Measurements from ENCODE around the gene ZNF414. TPM values are rescaled to one million over a fixed set of nuclear protein-coding genes. Genes with fewer than 3 reads are reported as not detected.
A peak's percentile ranks its signal among the peaks of the same experiment; 100 is the strongest.

The ZNF414 gene
- total RNA-seq, 1 experiment from 2014 or later: 3.8 TPM

- H3K27ac ChIP-seq (ENCODE audit: low read length): no peak overlapping the region
- H3K27me3 ChIP-seq (ENCODE audit: low read length): no peaks in the 10 kb centered on the region
- H3K36me3 ChIP-seq (ENCODE audit: insufficient read depth, low read length): peaks cover 44% of the 10 kb centered on the region
- H3K9ac ChIP-seq (ENCODE audit: low read length): no peak overlapping the region
- no peak overlapping the region for H2AFZ ChIP-seq (ENCODE audit: low read length)
- no peaks in the 10 kb centered on the region for H3K9me3 ChIP-seq (ENCODE audit: low read length)
- H3K79me2 ChIP-seq (ENCODE audit: low read length): peaks cover 83% of the 10 kb centered on the region
- H3K4me1 ChIP-seq (ENCODE audit: low read length): peaks cover 30% of the 10 kb centered on the region
- H3K9me2 ChIP-seq (replicated peaks; ENCODE audit: insufficient read depth, low read length): no peaks in the 10 kb centered on the region
- H3K4me3 ChIP-seq (ENCODE audit: low read length): no peak overlapping the region
- peaks cover 37% of the 10 kb centered on the region for H4K20me1 ChIP-seq (ENCODE audit: insufficient read depth, low read depth, low read length)
- H3K4me2 ChIP-seq (ENCODE audit: low read depth, low read length, poor library complexity, severe bottlenecking): no peak overlapping the region
- DNase-seq: no peak
Measured at GRCh38 chr19:8476524-8476923, 37.4 kb downstream of the ZNF414 start.

- no peaks in the 10 kb centered on the region for H3K27me3 ChIP-seq (ENCODE audit: low read length)
- no peak overlapping the region for H3K4me3 ChIP-seq (ENCODE audit: low read length)
- peaks cover 36% of the 10 kb centered on the region for H3K4me1 ChIP-seq (ENCODE audit: low read length)
- H3K36me3 ChIP-seq (ENCODE audit: insufficient read depth, low read length): peaks cover 51% of the 10 kb centered on the region
- H3K9me2 ChIP-seq (replicated peaks; ENCODE audit: insufficient read depth, low read length): no peaks in the 10 kb centered on the region
- no peaks in the 10 kb centered on the region for H3K9me3 ChIP-seq (ENCODE audit: low read length)
- no peak overlapping the region for H3K4me2 ChIP-seq (ENCODE audit: low read depth, low read length, poor library complexity, severe bottlenecking)
- H3K9ac ChIP-seq (ENCODE audit: low read length): no peak overlapping the region
- H2AFZ ChIP-seq (ENCODE audit: low read length): no peak overlapping the region
- no peak for DNase-seq
- peaks cover 28% of the 10 kb centered on the region for H4K20me1 ChIP-seq (ENCODE audit: insufficient read depth, low read depth, low read length)
- H3K27ac ChIP-seq (ENCODE audit: low read length): no peak overlapping the region
- peaks cover 79% of the 10 kb centered on the region for H3K79me2 ChIP-seq (ENCODE audit: low read length)
Measured at GRCh38 chr19:8475005-8475404, 39.0 kb downstream of the ZNF414 start.

GRCh38 chr19:8473648-8474476, 40.1 kb downstream of the ZNF414 start:
- peak; percentile 64 for DNase-seq
- Histone ChIP-seq H4K20me1 (ENCODE audit: insufficient read depth, low read depth, low read length) (peaks cover 28% of the 10 kb centered on the region), H3K4me1 (ENCODE audit: low read length) (peaks cover 36% of the 10 kb centered on the region), H3K27me3 (ENCODE audit: low read length) (no peaks in the 10 kb centered on the region), H2AFZ (ENCODE audit: low read length) (no peak overlapping the region), H3K9me2 (replicated peaks; ENCODE audit: insufficient read depth, low read length) (no peaks in the 10 kb centered on the region), H3K4me3 (ENCODE audit: low read length) (0 out of 2 replicates have a peak overlapping the region, but pooled peaks have one; percentile 1), H3K9ac (ENCODE audit: low read length) (peak overlapping the region; percentile 27; the same call in 1 of the 2 replicates), H3K79me2 (ENCODE audit: low read length) (peaks cover 85% of the 10 kb centered on the region), H3K27ac (ENCODE audit: low read length) (peak overlapping the region; percentile 79), H3K4me2 (ENCODE audit: low read depth, low read length, poor library complexity, severe bottlenecking) (peak overlapping the region; percentile 48), H3K36me3 (ENCODE audit: insufficient read depth, low read length) (peaks cover 63% of the 10 kb centered on the region), H3K9me3 (ENCODE audit: low read length) (no peaks in the 10 kb centered on the region)

GRCh38 chr19:8469613-8470368, 44.2 kb downstream of the ZNF414 start:
- no peak for DNase-seq
- H3K9ac ChIP-seq (ENCODE audit: low read length): no peak overlapping the region
- H3K27me3 ChIP-seq (ENCODE audit: low read length): no peaks in the 10 kb centered on the region
- peaks cover 76% of the 10 kb centered on the region for H3K79me2 ChIP-seq (ENCODE audit: low read length)
- peaks cover 36% of the 10 kb centered on the region for H3K4me1 ChIP-seq (ENCODE audit: low read length)
- no peak overlapping the region for H3K4me2 ChIP-seq (ENCODE audit: low read depth, low read length, poor library complexity, severe bottlenecking)
- H3K27ac ChIP-seq (ENCODE audit: low read length): no peak overlapping the region
- H3K36me3 ChIP-seq (ENCODE audit: insufficient read depth, low read length): peaks cover 72% of the 10 kb centered on the region
- H3K9me3 ChIP-seq (ENCODE audit: low read length): no peaks in the 10 kb centered on the region
- peaks cover 12% of the 10 kb centered on the region for H4K20me1 ChIP-seq (ENCODE audit: insufficient read depth, low read depth, low read length)
- H2AFZ ChIP-seq (ENCODE audit: low read length): no peak overlapping the region
- no peak overlapping the region for H3K4me3 ChIP-seq (ENCODE audit: low read length)
- H3K9me2 ChIP-seq (replicated peaks; ENCODE audit: insufficient read depth, low read length): no peaks in the 10 kb centered on the region

- H3K27me3 ChIP-seq (ENCODE audit: low read length): no peaks in the 10 kb centered on the region
- no peaks in the 10 kb centered on the region for H3K9me3 ChIP-seq (ENCODE audit: low read length)
- no peak overlapping the region for H3K27ac ChIP-seq (ENCODE audit: low read length)
- H3K9me2 ChIP-seq (replicated peaks; ENCODE audit: insufficient read depth, low read length): no peaks in the 10 kb centered on the region
- no peak overlapping the region for H2AFZ ChIP-seq (ENCODE audit: low read length)
- peaks cover 70% of the 10 kb centered on the region for H3K36me3 ChIP-seq (ENCODE audit: insufficient read depth, low read length)
- no peak for DNase-seq
- H3K9ac ChIP-seq (ENCODE audit: low read length): no peak overlapping the region
- H3K4me2 ChIP-seq (ENCODE audit: low read depth, low read length, poor library complexity, severe bottlenecking): no peak overlapping the region
- no peak overlapping the region for H3K4me3 ChIP-seq (ENCODE audit: low read length)
- peaks cover 12% of the 10 kb centered on the region for H4K20me1 ChIP-seq (ENCODE audit: insufficient read depth, low read depth, low read length)
- peaks cover 28% of the 10 kb centered on the region for H3K4me1 ChIP-seq (ENCODE audit: low read length)
- peaks cover 72% of the 10 kb centered on the region for H3K79me2 ChIP-seq (ENCODE audit: low read length)
Measured at GRCh38 chr19:8468761-8469373, 45.1 kb downstream of the ZNF414 start.

GRCh38 chr19:8468124-8468523, 45.8 kb downstream of the ZNF414 start:
- Histone ChIP-seq H3K36me3 (ENCODE audit: insufficient read depth, low read length) (peaks cover 77% of the 10 kb centered on the region), H3K79me2 (ENCODE audit: low read length) (peaks cover 75% of the 10 kb centered on the region)
- no peak for DNase-seq

GRCh38 chr19:8466018-8466417, 47.9 kb downstream of the ZNF414 start:
- Histone ChIP-seq H3K4me3 (ENCODE audit: low read length) (no peak overlapping the region), H3K4me1 (ENCODE audit: low read length) (peaks cover 2% of the 10 kb centered on the region), H3K79me2 (ENCODE audit: low read length) (peaks cover 81% of the 10 kb centered on the region), H3K9me3 (ENCODE audit: low read length) (no peaks in the 10 kb centered on the region), H2AFZ (ENCODE audit: low read length) (no peak overlapping the region), H3K27me3 (ENCODE audit: low read length) (no peaks in the 10 kb centered on the region), H3K9ac (ENCODE audit: low read length) (no peak overlapping the region), H4K20me1 (ENCODE audit: insufficient read depth, low read depth, low read length) (peaks cover 39% of the 10 kb centered on the region), H3K27ac (ENCODE audit: low read length) (no peak overlapping the region), H3K9me2 (replicated peaks; ENCODE audit: insufficient read depth, low read length) (no peaks in the 10 kb centered on the region), H3K36me3 (ENCODE audit: insufficient read depth, low read length) (peaks cover 86% of the 10 kb centered on the region), H3K4me2 (ENCODE audit: low read depth, low read length, poor library complexity, severe bottlenecking) (no peak overlapping the region)
- no peak for DNase-seq

More at GRCh38 chr19:8468124-8468523, 45.8 kb downstream of the ZNF414 start:
- Histone ChIP-seq H3K4me3 (ENCODE audit: low read length) (no peak overlapping the region), H3K27ac (ENCODE audit: low read length) (no peak overlapping the region), H3K9ac (ENCODE audit: low read length) (no peak overlapping the region), H3K9me2 (replicated peaks; ENCODE audit: insufficient read depth, low read length) (no peaks in the 10 kb centered on the region), H3K4me2 (ENCODE audit: low read depth, low read length, poor library complexity, severe bottlenecking) (no peak overlapping the region), H3K27me3 (ENCODE audit: low read length) (no peaks in the 10 kb centered on the region), H3K4me1 (ENCODE audit: low read length) (peaks cover 21% of the 10 kb centered on the region), H2AFZ (ENCODE audit: low read length) (no peak overlapping the region), H3K9me3 (ENCODE audit: low read length) (no peaks in the 10 kb centered on the region), H4K20me1 (ENCODE audit: insufficient read depth, low read depth, low read length) (peaks cover 18% of the 10 kb centered on the region)

GRCh38 chr19:8463365-8463764, 50.6 kb downstream of the ZNF414 start:
- Histone ChIP-seq H2AFZ (ENCODE audit: low read length) (no peak overlapping the region), H3K36me3 (ENCODE audit: insufficient read depth, low read length) (peaks cover 80% of the 10 kb centered on the region), H3K27me3 (ENCODE audit: low read length) (no peaks in the 10 kb centered on the region), H3K4me2 (ENCODE audit: low read depth, low read length, poor library complexity, severe bottlenecking) (no peak overlapping the region), H4K20me1 (ENCODE audit: insufficient read depth, low read depth, low read length) (peaks cover 63% of the 10 kb centered on the region), H3K4me1 (ENCODE audit: low read length) (peaks cover 18% of the 10 kb centered on the region), H3K9me2 (replicated peaks; ENCODE audit: insufficient read depth, low read length) (no peaks in the 10 kb centered on the region), H3K9me3 (ENCODE audit: low read length) (no peaks in the 10 kb centered on the region), H3K9ac (ENCODE audit: low read length) (no peak overlapping the region), H3K4me3 (ENCODE audit: low read length) (no peak overlapping the region), H3K79me2 (ENCODE audit: low read length) (peaks cover 86% of the 10 kb centered on the region), H3K27ac (ENCODE audit: low read length) (no peak overlapping the region)
- DNase-seq: no peak
